Neural cell (in vitro differentiated cells): Measurements from ENCODE around the gene PI4K2B.

Experiments used
- EP300 ChIP-seq: fragments of 450-650 bp; conservative IDR thresholded peaks from 2 replicates; pipeline ENCODE4 v1.6.1; 2014; ENCODE audit warnings: antibody characterized with exemption, mild to moderate bottlenecking, moderate library complexity; ENCODE audit not compliant: poor library complexity, severe bottlenecking
- EZH2 ChIP-seq: fragments of 200-600, 300-800 bp; shearing (Covaris generic), sonication (generic); IDR thresholded peaks from 2 replicates; pipeline ENCODE4 v1.6.1; 2014; ENCODE audit warnings: antibody characterized with exemption, low read length, borderline replicate concordance, mild to moderate bottlenecking; ENCODE audit not compliant: insufficient read depth, poor library complexity, severe bottlenecking
- MXI1 ChIP-seq: fragments of 450-650 bp; conservative IDR thresholded peaks from 2 replicates; pipeline ENCODE4 v1.6.1; 2014; ENCODE audit warnings: antibody characterized with exemption, mild to moderate bottlenecking; ENCODE audit not compliant: poor library complexity, severe bottlenecking
- POLR2AphosphoS5 ChIP-seq: IDR thresholded peaks from 2 replicates; pipeline ENCODE4 v1.6.1; 2012
- RAD21 ChIP-seq: fragments of 450-650 bp; conservative IDR thresholded peaks from 2 replicates; pipeline ENCODE4 v1.6.1; 2014; ENCODE audit warnings: antibody characterized with exemption, mild to moderate bottlenecking, moderate library complexity
- SMC3 ChIP-seq: fragments of 450-650 bp; conservative IDR thresholded peaks from 2 replicates; pipeline ENCODE4 v1.6.1; 2014; ENCODE audit warnings: antibody characterized with exemption, mild to moderate bottlenecking, moderate library complexity; ENCODE audit not compliant: poor library complexity
- TAF1 ChIP-seq: IDR thresholded peaks from 2 replicates; pipeline ENCODE4 v1.6.1; 2012; ENCODE audit warnings: low read depth
- TF ChIP-seq, protein P1 (sequence below): fragments of 450-650 bp; IDR thresholded peaks from 2 replicates; pipeline ENCODE4 v1.5.1; 2014; ENCODE audit warnings: antibody characterized with exemption, mild to moderate bottlenecking, moderate library complexity; ENCODE audit not compliant: poor library complexity, severe bottlenecking
- TF ChIP-seq, protein P2 (sequence below): IDR thresholded peaks from 2 replicates; pipeline ENCODE4 v1.6.1; 2012; ENCODE audit warnings: borderline replicate concordance

DNA sequence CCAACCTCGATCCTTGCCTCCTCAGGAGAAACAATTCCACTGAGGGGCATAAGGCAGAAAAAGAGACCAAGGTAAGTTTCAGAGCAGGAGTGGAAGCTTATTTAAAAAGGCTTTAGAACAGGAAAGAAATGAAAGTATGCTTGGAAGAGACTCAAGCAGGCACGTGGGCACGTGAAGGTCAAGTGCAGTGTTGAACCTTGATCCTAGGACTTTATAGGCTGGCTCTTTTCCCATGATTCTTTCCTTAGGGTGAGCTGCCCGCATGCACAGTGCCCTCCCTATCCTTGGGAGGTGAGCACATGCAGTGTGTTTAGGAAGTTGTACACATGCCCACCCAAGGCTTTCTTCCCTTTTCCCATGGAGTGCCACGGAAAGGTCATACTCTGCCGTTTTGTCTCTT lies 4.0 kb upstream of the PI4K2B start:
- TF ChIP-seq, protein P1, sequence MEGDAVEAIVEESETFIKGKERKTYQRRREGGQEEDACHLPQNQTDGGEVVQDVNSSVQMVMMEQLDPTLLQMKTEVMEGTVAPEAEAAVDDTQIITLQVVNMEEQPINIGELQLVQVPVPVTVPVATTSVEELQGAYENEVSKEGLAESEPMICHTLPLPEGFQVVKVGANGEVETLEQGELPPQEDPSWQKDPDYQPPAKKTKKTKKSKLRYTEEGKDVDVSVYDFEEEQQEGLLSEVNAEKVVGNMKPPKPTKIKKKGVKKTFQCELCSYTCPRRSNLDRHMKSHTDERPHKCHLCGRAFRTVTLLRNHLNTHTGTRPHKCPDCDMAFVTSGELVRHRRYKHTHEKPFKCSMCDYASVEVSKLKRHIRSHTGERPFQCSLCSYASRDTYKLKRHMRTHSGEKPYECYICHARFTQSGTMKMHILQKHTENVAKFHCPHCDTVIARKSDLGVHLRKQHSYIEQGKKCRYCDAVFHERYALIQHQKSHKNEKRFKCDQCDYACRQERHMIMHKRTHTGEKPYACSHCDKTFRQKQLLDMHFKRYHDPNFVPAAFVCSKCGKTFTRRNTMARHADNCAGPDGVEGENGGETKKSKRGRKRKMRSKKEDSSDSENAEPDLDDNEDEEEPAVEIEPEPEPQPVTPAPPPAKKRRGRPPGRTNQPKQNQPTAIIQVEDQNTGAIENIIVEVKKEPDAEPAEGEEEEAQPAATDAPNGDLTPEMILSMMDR: no peak
- TF ChIP-seq EP300 (no peak), RAD21 (no peak), TAF1 (no peak), POLR2AphosphoS5 (no peak), EZH2 (no peak), SMC3 (no peak), MXI1 (no peak)
- TF ChIP-seq, protein P2, sequence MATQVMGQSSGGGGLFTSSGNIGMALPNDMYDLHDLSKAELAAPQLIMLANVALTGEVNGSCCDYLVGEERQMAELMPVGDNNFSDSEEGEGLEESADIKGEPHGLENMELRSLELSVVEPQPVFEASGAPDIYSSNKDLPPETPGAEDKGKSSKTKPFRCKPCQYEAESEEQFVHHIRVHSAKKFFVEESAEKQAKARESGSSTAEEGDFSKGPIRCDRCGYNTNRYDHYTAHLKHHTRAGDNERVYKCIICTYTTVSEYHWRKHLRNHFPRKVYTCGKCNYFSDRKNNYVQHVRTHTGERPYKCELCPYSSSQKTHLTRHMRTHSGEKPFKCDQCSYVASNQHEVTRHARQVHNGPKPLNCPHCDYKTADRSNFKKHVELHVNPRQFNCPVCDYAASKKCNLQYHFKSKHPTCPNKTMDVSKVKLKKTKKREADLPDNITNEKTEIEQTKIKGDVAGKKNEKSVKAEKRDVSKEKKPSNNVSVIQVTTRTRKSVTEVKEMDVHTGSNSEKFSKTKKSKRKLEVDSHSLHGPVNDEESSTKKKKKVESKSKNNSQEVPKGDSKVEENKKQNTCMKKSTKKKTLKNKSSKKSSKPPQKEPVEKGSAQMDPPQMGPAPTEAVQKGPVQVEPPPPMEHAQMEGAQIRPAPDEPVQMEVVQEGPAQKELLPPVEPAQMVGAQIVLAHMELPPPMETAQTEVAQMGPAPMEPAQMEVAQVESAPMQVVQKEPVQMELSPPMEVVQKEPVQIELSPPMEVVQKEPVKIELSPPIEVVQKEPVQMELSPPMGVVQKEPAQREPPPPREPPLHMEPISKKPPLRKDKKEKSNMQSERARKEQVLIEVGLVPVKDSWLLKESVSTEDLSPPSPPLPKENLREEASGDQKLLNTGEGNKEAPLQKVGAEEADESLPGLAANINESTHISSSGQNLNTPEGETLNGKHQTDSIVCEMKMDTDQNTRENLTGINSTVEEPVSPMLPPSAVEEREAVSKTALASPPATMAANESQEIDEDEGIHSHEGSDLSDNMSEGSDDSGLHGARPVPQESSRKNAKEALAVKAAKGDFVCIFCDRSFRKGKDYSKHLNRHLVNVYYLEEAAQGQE: no peak
